GM23248 (cell line): ENCODE results near the gene ZNF483.

Experiments
- EZH2 ChIP-seq: fragments of 200-600 bp; sonication (generic); IDR thresholded peaks from 2 replicates; pipeline ENCODE4 v1.6.1; 2018; ENCODE audit warnings: antibody characterized with exemption, mild to moderate bottlenecking; ENCODE audit not compliant: insufficient read depth, poor library complexity, severe bottlenecking
- EZH2phosphoT487 ChIP-seq: fragments of 200-600 bp; sonication (generic); IDR thresholded peaks from 2 replicates; pipeline ENCODE4 v1.6.1; 2018; ENCODE audit warnings: antibody characterized with exemption, moderate library complexity, mild to moderate bottlenecking, low read depth; ENCODE audit not compliant: insufficient read depth

DNA sequence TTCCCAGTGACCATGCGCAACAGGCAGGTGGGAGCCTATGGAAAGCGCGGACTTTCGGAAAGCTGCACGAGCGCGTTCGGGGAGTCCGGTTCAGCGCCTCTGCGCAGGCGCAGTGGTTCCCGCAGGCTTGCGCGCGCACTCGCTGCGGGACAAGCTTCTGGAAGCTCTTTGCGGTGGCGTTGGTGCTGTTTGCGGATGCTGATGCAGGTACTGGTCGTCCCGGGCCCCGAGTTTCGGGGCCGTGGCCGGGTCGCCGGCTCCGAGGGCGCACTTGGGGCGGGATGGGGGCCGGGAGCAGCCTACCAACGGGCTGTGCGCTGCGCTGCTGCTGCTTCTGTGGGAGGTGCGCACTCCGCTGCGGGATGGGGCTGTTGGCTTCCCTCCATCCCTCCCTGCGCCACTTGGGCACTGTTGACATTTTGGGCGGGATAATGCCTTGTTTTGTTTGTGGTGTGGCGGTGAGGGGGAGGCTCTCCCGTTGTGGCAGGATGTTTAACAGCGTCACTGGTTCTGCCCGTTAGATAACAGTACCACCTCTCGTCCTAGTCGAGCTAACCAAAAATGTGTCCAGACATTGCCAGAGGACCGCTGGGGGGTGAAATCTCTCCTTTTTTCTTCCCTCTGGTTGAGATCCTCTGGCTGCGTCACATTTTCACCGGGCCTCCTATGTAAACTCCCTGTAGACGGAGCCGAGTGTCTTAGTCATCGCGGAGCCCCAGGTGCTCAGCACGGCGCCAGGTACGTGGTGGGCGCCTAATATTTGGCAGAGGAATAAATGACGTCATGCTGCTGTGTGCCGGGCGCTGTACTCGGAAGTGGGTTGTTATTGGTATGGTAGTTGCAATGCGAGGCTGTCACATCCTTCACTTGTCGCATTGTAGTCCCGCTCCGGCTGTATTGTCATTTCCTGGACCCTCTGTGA is at the start of gene ZNF483:
- TF ChIP-seq EZH2, result no peak
- TF ChIP-seq EZH2phosphoT487, result no peak
